Suprapubic skin (tissue), 4 donors: ENCODE results near the gene PFKFB2.

Source experiments
- POLR2A ChIP-seq, 2 donors: fragments of 450-650 bp; IDR thresholded peaks; one replicate each; pipeline ENCODE4 v1.6.1; 2017; ENCODE audit warnings: antibody characterized with exemption in 2 of 2, mild to moderate bottlenecking in 2 of 2, moderate library complexity in 2 of 2
- POLR2AphosphoS5 ChIP-seq, 3 donors: sonication (generic); formaldehyde crosslinking; IDR thresholded peaks; one replicate each; pipeline ENCODE4 v1.6.1; 2017; ENCODE audit warnings: antibody characterized with exemption in 3 of 3

DNA sequence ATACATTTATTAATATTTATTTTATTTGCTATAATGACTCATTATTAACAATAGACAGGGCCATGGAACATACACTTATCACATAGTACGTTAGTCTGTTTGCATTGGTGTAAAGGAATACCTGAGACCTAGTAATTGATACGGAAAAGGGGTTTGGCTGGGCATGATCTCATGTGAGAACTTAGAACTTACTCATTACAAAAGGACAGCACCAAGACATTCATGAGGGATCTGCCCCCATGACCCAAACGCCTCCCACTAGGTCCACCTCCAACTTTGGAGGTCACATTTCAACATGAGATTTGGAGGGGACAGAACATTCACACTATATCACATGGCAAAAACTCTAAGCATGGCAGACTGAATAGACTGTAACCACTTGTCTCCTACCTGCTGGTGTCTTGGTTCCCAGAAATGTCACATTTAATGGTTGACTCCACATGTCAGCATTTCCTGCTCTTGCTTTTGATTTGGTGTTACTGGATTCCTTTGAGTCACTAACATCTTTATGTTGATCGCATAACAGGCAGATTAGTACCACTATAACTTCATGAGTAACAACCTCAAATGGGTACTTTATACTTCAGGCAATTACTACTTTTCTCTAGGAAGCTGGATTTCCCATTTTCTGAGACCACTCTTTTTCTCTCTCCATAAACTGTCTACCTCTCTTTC lies 17.1 kb upstream of the PFKFB2 start:
- no peak for TF ChIP-seq POLR2AphosphoS5 (IDR thresholded peaks at IDR 0.05)
- no peak for TF ChIP-seq POLR2A (IDR thresholded peaks at IDR 0.05)
